MCF 10A (cell line): ENCODE data around the gene JAG2. TPM values are rescaled to one million over a fixed set of nuclear protein-coding genes. Genes with fewer than 3 reads are reported as not detected.

Experiments used
- BruUV-seq: library from RNA; stranded (reverse); fragments of 400-500 nt; replicated peaks from 2 replicates; lab custom pipeline; 2021; lab: Mats Ljungman, UMichigan
- CTCF ChIA-PET: fragments of 300-600 bp; sonication (Branson Sonifier 250); formaldehyde crosslinking; extraction: SDS; loops from one replicate; lab custom pipeline; 2021; ENCODE audit warnings: antibody characterized with exemption, inconsistent platforms; lab: Yijun Ruan, JAX
- POLR2A ChIA-PET: fragments of 300-600, 350-650 bp; sonication (Branson Sonifier 250); formaldehyde crosslinking; extraction: SDS; loops from one replicate; lab custom pipeline; 2020; ENCODE audit warnings: antibody characterized with exemption, inconsistent platforms; lab: Yijun Ruan, JAX
- DNase-seq: peaks from one replicate; pipeline ENCODE4 v3.0.0-alpha.2; 2018; ENCODE audit not compliant: unreplicated experiment
- H3K27ac Mint-ChIP-seq: one replicate; pipeline ENCODE4 v1.8.0; 2022; ENCODE audit warnings: mild to moderate bottlenecking, low read depth, mixed read lengths; ENCODE audit not compliant: unreplicated experiment
- H3K27me3 Mint-ChIP-seq: one replicate; pipeline ENCODE4 v1.8.0; 2022; ENCODE audit warnings: mixed read lengths; ENCODE audit not compliant: insufficient read depth, unreplicated experiment
- H3K36me3 Mint-ChIP-seq: one replicate; pipeline ENCODE4 v1.8.0; 2022; ENCODE audit warnings: mild to moderate bottlenecking, moderate library complexity, mixed read lengths; ENCODE audit not compliant: insufficient read depth, unreplicated experiment
- H3K4me1 Mint-ChIP-seq: one replicate; pipeline ENCODE4 v1.8.0; 2022; ENCODE audit warnings: mixed read lengths; ENCODE audit not compliant: insufficient read depth, unreplicated experiment
- H3K4me3 Mint-ChIP-seq: one replicate; pipeline ENCODE4 v1.8.0; 2022; ENCODE audit warnings: mild to moderate bottlenecking, moderate library complexity, mixed read lengths; ENCODE audit not compliant: unreplicated experiment
- H3K9me3 Mint-ChIP-seq: one replicate; pipeline ENCODE4 v1.8.0; 2022; ENCODE audit warnings: mixed read lengths; ENCODE audit not compliant: unreplicated experiment
- intact Hi-C: fragments of 100-400 bp; cut with micrococcal nuclease; formaldehyde crosslinking; loops from 2 replicates; pipeline ENCODE4 v1.14.1; 2022
- total RNA-seq: library from RNA; stranded (reverse); gene quantifications from 2 replicates; pipeline ENCODE4 v1.2.3, GENCODE V29; 2022
- TF ChIP-seq, protein P1 (sequence below): fragments of 200-600 bp; IDR thresholded peaks from one replicate; pipeline ENCODE4 v1.8.0; 2022; ENCODE audit warnings: antibody characterized with exemption, mild to moderate bottlenecking; ENCODE audit not compliant: unreplicated experiment

The JAG2 gene
- total RNA-seq, 1 experiment from 2014 or later = 33.5 TPM

DNA sequence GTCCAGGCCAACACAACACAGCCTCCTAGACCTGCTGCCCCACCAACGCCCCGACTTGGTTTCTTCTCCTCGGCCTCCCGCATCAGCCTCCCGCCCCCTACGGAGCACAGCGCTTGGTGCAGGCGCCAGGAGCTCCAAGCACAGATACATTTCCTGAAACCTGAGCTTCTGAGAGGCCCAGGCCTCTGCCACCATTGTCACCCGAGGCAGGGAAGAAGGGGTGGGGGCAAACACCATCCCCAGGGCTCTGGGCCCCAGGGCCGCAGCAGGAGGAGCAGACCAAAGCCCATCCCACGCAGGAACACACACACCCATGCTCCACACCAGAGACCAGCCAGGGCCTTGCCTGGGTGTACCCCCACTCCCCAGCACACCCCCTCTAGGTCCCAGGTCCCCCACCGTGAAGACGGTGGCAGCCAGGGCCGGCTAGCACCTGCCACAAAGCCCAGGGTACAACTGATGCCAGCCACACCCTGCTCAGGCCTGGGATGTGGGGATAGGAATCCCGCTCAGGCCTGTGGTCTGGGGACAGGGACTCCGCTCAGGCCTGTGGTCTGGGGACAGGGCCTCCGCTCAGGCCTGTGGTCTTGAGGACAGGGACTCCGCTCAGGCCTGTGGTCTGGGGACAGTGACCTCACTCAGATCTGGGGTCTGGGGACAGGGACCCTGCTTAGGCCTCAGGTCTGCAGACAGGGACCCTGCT lies 5.4 kb downstream of the JAG2 start:
- ChIA-PET CTCF (interaction anchor here (0.8 kb wide), 1 partner anchor 56 kb away, joined by 4 read pairs; no protein-coding TSS in a partner anchor), POLR2A (interaction anchor here (7.2 kb wide), 1 partner anchor 74 kb away, joined by 79 read pairs; no protein-coding TSS in a partner anchor)
- BruUV-seq = no TSS peak
- no peak for DNase-seq
- Mint-ChIP-seq H3K4me1 (peaks cover 12% of the 10 kb centered on the region), H3K27ac (peak overlapping the region; percentile 27), H3K9me3 (no peaks in the 10 kb centered on the region), H3K27me3 (no peaks in the 10 kb centered on the region), H3K36me3 (no peaks in the 10 kb centered on the region), H3K4me3 (no peak overlapping the region)
- TF ChIP-seq, protein P1, sequence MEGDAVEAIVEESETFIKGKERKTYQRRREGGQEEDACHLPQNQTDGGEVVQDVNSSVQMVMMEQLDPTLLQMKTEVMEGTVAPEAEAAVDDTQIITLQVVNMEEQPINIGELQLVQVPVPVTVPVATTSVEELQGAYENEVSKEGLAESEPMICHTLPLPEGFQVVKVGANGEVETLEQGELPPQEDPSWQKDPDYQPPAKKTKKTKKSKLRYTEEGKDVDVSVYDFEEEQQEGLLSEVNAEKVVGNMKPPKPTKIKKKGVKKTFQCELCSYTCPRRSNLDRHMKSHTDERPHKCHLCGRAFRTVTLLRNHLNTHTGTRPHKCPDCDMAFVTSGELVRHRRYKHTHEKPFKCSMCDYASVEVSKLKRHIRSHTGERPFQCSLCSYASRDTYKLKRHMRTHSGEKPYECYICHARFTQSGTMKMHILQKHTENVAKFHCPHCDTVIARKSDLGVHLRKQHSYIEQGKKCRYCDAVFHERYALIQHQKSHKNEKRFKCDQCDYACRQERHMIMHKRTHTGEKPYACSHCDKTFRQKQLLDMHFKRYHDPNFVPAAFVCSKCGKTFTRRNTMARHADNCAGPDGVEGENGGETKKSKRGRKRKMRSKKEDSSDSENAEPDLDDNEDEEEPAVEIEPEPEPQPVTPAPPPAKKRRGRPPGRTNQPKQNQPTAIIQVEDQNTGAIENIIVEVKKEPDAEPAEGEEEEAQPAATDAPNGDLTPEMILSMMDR = no peak
- intact Hi-C loops = no loop called here

GRCh38 chr14:105162669-105162979 lies 6.0 kb downstream of the JAG2 start:
- H3K27me3 Mint-ChIP-seq = no peaks in the 10 kb centered on the region
- no peak overlapping the region for H3K4me3 Mint-ChIP-seq
- no peaks in the 10 kb centered on the region for H3K9me3 Mint-ChIP-seq
- no peaks in the 10 kb centered on the region for H3K36me3 Mint-ChIP-seq
- ChIA-PET POLR2A (no interaction called here), CTCF (no interaction called here)
- no peak for DNase-seq
- BruUV-seq = no TSS peak
- peaks cover 12% of the 10 kb centered on the region for H3K4me1 Mint-ChIP-seq
- H3K27ac Mint-ChIP-seq = peak overlapping the region; percentile 27
- intact Hi-C loops = no loop called here
- TF ChIP-seq, protein P1 = no peak

DNA sequence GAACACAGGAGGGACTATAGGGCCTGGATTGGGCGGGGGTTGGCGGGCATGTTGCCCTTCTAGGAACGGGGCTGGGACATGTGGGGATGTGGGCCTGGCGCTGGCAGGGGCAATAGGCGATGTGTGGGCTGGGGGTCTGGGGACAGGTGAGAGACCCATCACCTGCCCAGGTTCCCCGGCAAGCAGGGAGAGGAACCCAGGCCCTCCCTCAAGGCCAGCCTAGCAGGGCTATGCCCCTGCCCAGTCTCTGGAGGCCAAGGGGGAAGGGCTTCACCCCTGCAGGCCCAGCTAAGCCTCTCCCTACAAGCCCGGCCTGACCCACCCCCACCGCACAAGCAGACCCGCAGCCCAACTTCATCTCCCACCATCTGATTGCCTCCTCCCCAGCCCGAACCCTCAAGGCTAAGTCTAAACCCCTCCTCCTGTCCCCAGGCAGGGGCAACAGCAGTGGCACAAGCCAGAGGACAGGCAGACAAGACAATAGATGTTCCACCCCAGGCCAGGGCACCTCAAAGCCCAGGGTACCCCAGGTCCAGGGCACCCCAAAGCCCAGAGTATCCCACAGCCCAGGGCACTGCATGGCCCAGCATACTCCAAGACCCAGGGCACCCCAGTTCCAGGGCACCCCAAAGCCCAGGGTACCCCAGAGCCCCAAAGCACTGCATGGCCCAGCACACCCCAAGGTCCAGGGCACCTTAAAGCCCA lies 6.5 kb downstream of the JAG2 start:
- no peaks in the 10 kb centered on the region for H3K36me3 Mint-ChIP-seq
- intact Hi-C loops = no loop called here
- H3K27ac Mint-ChIP-seq = no peak overlapping the region
- no TSS peak for BruUV-seq
- peaks cover 12% of the 10 kb centered on the region for H3K4me1 Mint-ChIP-seq
- CTCF ChIA-PET = no interaction called here
- no peaks in the 10 kb centered on the region for H3K27me3 Mint-ChIP-seq
- POLR2A ChIA-PET = no interaction called here
- no peaks in the 10 kb centered on the region for H3K9me3 Mint-ChIP-seq
- TF ChIP-seq, protein P1 = no peak
- no peak overlapping the region for H3K4me3 Mint-ChIP-seq
- no peak for DNase-seq

- TF ChIP-seq, protein P1 = no peak
- Mint-ChIP-seq H3K9me3 (no peaks in the 10 kb centered on the region), H3K4me3 (no peak overlapping the region), H3K27me3 (no peaks in the 10 kb centered on the region), H3K4me1 (peaks cover 6% of the 10 kb centered on the region), H3K36me3 (no peaks in the 10 kb centered on the region), H3K27ac (no peak overlapping the region)
- ChIA-PET CTCF (interaction anchor here (0.6 kb wide), 1 partner anchor 54 kb away, joined by 3 read pairs; no protein-coding TSS in a partner anchor), POLR2A (no interaction called here)
- no peak for DNase-seq
- no TSS peak for BruUV-seq
- intact Hi-C loops = no loop called here
Observed at GRCh38 chr14:105161309-105161708, 7.3 kb downstream of the JAG2 start.
